ENCODE results near the gene ANKRD36B.
"Not testable (repeated sequence)": the region's sequence is repeated elsewhere in the genome, so short reads cannot be mapped to it uniquely, and the experiment has no call there.

The ANKRD36B gene

DNA sequence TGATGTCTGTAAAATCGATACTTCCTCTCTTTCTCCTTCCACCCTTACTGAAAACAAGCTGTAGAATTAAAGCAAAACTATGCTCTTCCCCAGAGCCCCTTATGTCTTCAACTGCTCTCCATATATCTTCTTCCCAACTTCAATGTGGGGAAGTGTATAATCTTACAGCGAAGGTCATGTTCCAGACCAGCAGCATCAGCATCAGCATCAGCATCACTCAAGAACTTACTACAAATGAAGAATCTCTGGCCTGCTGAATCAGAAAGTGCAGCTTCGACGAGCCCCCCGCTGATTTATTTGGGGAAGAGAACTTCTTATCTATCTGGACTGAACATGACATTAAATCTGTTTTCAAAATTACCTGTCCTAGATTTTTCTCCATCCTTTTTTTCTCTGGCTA is 40.6 kb downstream of the ANKRD36B start:
- not testable (repeated sequence) for DNase-seq (ENCODE audit: low read depth in 2 of 2)

DNA sequence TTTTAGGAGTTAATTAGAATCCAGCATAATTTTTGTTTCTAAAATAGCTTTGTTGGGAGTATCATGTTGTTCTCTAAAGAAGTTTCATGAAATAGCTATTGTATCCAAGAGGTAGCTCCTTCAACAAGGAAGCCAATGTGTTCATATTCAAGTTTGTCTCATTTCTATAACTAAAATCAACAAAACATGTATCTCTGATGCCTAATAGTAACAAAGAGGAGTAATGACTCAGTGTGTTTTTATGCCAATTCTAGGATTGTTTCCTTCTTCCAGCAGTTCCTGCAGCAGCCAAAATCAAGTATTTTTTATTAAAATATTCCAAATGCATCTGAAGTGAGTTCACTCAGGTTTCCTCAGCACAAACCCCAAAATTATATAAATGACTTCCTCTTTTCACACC is 41.1 kb downstream of the ANKRD36B start:
- not testable (repeated sequence) for DNase-seq (ENCODE audit: low read depth in 2 of 2)

DNA sequence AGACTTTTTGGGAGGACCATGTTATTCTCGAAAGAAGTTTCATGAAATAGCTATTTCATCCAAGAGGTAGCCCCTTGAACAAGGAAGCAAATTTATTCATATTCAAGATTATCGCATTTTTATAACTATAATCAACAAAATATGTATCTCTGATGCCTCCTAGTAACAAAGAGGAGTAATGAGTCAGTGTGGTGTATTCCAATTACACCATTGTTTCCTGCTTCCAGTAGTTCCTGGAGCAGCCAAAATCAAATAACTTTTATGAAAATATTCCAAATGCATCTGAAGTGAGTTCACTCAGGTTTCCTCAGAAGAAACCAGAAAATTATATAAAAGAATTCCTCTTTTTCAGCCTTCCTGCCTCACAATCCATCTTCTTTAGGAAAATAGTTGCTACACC is 43.0 kb downstream of the ANKRD36B start:
- no peak for DNase-seq (ENCODE audit: low read depth in 2 of 2)

DNA sequence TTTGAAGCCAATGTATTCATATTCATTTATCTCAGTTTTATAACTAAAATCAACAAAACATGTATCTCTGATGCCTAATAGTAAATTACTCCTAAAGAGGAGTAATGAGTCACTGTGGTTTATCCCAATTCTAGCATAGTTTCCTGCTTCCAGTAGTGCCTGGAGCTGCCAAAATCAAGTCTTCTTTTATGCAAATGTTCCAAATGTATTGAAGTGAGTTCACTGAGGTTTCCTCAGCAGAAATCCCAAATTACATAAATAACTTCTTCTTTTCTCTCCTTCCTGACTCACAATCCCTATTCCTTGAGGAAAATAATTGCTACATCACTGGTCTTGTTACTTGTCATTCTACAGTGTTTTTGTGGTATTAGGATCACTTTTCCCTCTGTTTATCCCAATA is 44.8 kb downstream of the ANKRD36B start:
- not testable (repeated sequence) for DNase-seq (ENCODE audit: low read depth in 2 of 2)

DNA sequence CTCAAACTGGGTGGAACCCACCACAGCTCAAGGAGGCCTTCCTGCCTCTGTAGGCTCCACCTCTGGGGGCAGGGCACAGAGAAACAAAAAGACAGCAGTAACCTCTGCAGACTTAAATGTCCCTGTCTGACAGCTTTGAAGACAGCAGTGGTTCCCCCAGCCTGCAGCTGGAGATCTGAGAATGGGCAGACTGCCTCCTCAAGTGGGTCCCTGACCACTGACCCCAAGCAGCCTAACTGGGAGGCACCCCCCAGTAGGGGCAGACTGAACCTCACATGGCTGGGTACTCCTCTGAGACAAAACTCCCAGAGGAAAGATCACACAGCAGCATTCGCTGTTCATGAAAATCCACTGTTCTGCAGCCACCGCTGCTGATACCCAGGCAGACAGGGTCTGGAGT is 63.8 kb downstream of the ANKRD36B start:
- not testable (repeated sequence) for DNase-seq (ENCODE audit: low read depth in 2 of 2)

DNA sequence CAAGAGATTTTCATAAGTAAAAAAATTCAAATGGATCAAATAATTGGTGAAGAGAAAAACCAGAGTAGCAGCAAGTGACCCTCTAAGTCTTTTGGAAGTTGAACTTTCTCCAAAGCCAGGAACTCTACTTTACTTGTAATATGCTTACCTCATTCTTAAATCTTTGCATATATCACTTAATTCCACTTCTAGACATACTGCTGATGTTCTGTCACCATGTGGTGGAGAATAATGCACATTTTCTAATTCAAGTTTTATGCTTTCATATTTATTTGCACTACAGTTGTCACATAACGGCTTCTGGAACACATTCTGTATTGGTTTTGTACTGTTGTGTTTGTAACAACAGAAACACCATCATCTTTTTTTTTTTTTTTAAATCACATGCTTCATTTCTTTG is 65.9 kb downstream of the ANKRD36B start:
- DNase-seq (ENCODE audit: low read depth in 2 of 2), result not testable (repeated sequence)

DNA sequence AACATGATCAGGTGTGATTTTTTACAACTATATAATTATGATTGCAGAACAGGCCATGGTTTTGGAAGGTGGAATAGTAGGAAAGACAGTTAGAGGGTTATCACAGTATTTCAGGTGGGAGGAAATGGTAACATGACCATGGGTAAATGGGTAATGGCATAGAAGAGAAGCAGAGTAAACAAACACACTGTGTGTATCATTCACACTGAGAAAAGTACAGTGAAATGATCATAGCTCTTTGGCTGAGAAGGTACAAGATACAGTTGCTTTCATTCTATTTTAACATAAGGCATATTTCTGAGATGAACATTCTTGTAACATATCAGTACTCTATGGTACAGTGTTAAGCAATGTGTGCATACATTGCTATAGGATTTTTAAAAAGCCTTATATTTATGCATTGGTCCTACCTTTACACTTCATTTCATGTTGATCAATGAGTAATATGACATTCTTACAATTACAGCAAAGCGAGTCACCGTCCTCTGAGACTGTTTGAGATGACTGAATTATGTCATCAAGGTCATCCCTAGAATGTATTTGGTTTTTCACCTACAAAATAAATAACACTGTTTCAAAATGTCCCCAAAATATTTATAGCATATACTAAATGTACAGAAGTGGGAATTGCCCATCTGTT is 66.6 kb downstream of the ANKRD36B start:
- DNase-seq (ENCODE audit: low read depth in 2 of 2), result not testable (repeated sequence)

DNA sequence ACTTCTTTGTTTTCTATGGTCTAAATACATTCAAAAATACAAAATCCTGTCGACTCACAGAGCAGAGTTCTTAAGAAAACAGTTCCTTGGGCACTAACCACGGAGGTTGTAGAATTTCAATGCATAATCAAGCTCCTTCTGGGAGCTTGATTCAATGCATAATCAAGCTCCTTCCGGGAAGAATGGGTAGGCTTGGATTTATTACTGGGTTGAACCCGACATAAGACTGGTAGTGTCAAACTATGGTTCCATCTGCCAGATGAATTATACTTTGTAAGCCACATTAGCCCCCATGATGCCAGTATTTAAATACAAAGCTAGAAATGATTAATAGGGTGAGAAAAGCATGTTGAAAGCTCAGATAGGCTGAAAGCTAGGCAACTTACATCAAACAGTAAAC is 94.0 kb downstream of the ANKRD36B start:
- not testable (repeated sequence) for DNase-seq (ENCODE audit: low read depth in 2 of 2)

DNA sequence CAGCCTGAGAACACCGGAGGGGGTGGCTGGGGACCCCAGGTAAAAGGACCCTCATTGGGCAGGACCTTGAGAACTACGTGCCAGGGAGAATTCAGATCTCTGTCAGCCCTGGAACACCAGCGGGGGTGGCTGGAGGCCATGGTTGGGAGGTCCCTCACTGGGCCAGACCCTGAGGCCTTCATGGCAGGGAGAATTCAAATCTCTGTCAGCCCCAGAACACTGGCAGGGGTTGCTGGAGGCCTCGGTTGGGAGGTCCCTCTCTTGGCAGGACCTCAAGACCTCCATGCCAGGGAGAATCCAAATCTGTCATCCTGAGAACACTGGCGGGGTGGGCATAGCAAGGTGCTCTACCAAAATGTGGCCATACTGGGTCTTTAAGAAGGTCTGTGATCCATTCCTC is 99.5 kb downstream of the ANKRD36B start:
- not testable (repeated sequence) for DNase-seq (ENCODE audit: low read depth in 2 of 2)
